Uterus (tissue), 4 donors: ENCODE results near the gene ANO6. TPM values are rescaled to one million over a fixed set of nuclear protein-coding genes. Genes with fewer than 3 reads are reported as not detected.

ENCODE experiments used
- DNase-seq, 2 donors: peaks; one replicate each; pipeline ENCODE4 v3.0.0-alpha.2; 2019 to 2020
- H3K27ac ChIP-seq, 2 donors: fragments of 200-600 bp; sonication (generic); 1 replicate in 1 of 2; 2 replicates in 1 of 2; pipeline ENCODE4 v1.5.1; 2016 to 2018
- H3K27me3 ChIP-seq, 2 donors: fragments of 200-600 bp; sonication (generic); one replicate each; pipeline ENCODE4 v1.5.1; 2018 to 2019; ENCODE audit warnings: control low read depth in 1 of 2
- H3K36me3 ChIP-seq, 2 donors: fragments of 200-600 bp; sonication (generic); one replicate each; pipeline ENCODE4 v1.5.1; 2019; ENCODE audit warnings: control low read depth in 1 of 2
- H3K4me1 ChIP-seq, 2 donors: fragments of 200-600 bp; sonication (generic); one replicate each; pipeline ENCODE4 v1.5.1; 2018 to 2019; ENCODE audit warnings: control low read depth in 1 of 2
- H3K4me3 ChIP-seq, 2 donors: fragments of 200-600 bp; sonication (generic); 1 replicate in 1 of 2; 2 replicates in 1 of 2; pipeline ENCODE4 v1.5.1; 2018 to 2019; ENCODE audit warnings: mild to moderate bottlenecking in 1 of 2
- H3K9me3 ChIP-seq, 2 donors: fragments of 200-600 bp; sonication (generic); one replicate each; pipeline ENCODE4 v1.5.1; 2019; ENCODE audit warnings: control low read depth in 1 of 2
- CTCF ChIP-seq, 4 experiments: fragments of 200-600 bp in 2 of 4; fragments of 450-650 bp in 2 of 4; sonication (generic) in 2 of 4; IDR thresholded peaks; one replicate each; pipeline ENCODE4 v1.5.1; 2016 to 2019; ENCODE audit warnings: antibody characterized with exemption in 4 of 4, mild to moderate bottlenecking in 2 of 4, moderate library complexity in 1 of 4
- POLR2A ChIP-seq, 2 donors: fragments of 450-650 bp; IDR thresholded peaks; one replicate each; pipeline ENCODE4 v1.6.1; 2016; ENCODE audit warnings: antibody characterized with exemption in 2 of 2, mild to moderate bottlenecking in 1 of 2, moderate library complexity in 1 of 2
- intact Hi-C: fragments of 100-400 bp; cut with DNase I; formaldehyde crosslinking; loops from one replicate; pipeline ENCODE4 v1.15.1; 2023; ENCODE audit warnings: low total_unique reads
- total RNA-seq, 4 donors: library from RNA; depleted of rRNA in 3 of 4; stranded (reverse); fragments of >200 nt in 3 of 4; gene quantifications; one replicate each; pipeline versions ENCODE4 v1.1.0 to v1.2.4, GENCODE V29; 2014 to 2023
- donor health status: DM: yes; HTN: yes; CAD: no.

Gene ANO6
- total RNA-seq, 4 donors from 2014 or later, result 53.8 to 125 (median 75.9) TPM

- intact Hi-C loops, result no loop called here
- H3K4me1 ChIP-seq, result no peaks in the 10 kb centered on the region
- H3K4me3 ChIP-seq, result no peak overlapping the region
- no peaks in the 10 kb centered on the region for H3K9me3 ChIP-seq
- H3K36me3 ChIP-seq, result no peaks in the 10 kb centered on the region
- no peak for DNase-seq
- peak overlapping the region in 1 of 2 donors; percentile 44 for H3K27ac ChIP-seq
- TF ChIP-seq POLR2A (IDR thresholded peaks at IDR 0.05), result no peak
- TF ChIP-seq CTCF (IDR thresholded peaks at IDR 0.05), result no peak
- H3K27me3 ChIP-seq, result no peaks in the 10 kb centered on the region
Observed at GRCh38 chr12:45337835-45338234, 121.9 kb downstream of the ANO6 start.

GRCh38 chr12:45338272-45338671 lies 122.4 kb downstream of the ANO6 start:
- Histone ChIP-seq H3K4me1 (no peaks in the 10 kb centered on the region), H3K27ac (peak overlapping the region; percentile 27 to 44), H3K9me3 (no peaks in the 10 kb centered on the region), H3K36me3 (no peaks in the 10 kb centered on the region), H3K4me3 (no peak overlapping the region), H3K27me3 (no peaks in the 10 kb centered on the region)
- TF ChIP-seq CTCF (IDR thresholded peaks at IDR 0.05), result no peak
- intact Hi-C loops, result no loop called here
- DNase-seq, result no peak

- TF ChIP-seq POLR2A (IDR thresholded peaks at IDR 0.05) (no peak), CTCF (IDR thresholded peaks at IDR 0.05) (no peak)
- intact Hi-C loops, result no loop called here
- H3K9me3 ChIP-seq, result no peaks in the 10 kb centered on the region
- H3K4me1 ChIP-seq, result no peaks in the 10 kb centered on the region
- H3K27ac ChIP-seq, result peak overlapping the region; percentile 27 to 44
- H3K27me3 ChIP-seq, result no peaks in the 10 kb centered on the region
- no peak overlapping the region for H3K4me3 ChIP-seq
- DNase-seq, result no peak
- H3K36me3 ChIP-seq, result no peaks in the 10 kb centered on the region
Observed at GRCh38 chr12:45339035-45339434, 123.1 kb downstream of the ANO6 start.

DNA sequence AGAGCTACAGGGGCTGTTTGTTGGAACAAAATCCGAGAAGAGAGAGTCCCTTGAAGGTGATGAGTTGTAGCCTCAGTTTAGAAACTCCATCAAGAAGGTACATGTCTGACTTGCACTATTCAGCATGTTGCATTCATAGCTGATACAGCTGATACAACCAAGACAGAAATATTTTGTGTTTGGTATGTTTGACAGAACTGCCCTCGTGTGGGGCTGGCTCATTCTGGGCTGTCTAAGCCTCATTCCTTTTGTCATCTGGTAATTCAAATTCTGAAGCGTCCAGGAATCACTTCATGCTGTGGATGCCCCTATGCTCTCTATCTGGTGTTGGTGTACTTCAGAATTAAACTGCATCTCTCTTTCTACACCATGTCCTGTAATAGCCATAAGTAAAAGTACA lies 126.3 kb downstream of the ANO6 start:
- intact Hi-C loops, result no loop called here
- no peaks in the 10 kb centered on the region for H3K27me3 ChIP-seq
- H3K27ac ChIP-seq, result no peak overlapping the region
- no peaks in the 10 kb centered on the region for H3K36me3 ChIP-seq
- no peak for TF ChIP-seq CTCF (IDR thresholded peaks at IDR 0.05)
- no peak for TF ChIP-seq POLR2A (IDR thresholded peaks at IDR 0.05)
- no peaks in the 10 kb centered on the region for H3K9me3 ChIP-seq
- no peaks in the 10 kb centered on the region for H3K4me1 ChIP-seq
- no peak for DNase-seq
- H3K4me3 ChIP-seq, result no peak overlapping the region

DNA sequence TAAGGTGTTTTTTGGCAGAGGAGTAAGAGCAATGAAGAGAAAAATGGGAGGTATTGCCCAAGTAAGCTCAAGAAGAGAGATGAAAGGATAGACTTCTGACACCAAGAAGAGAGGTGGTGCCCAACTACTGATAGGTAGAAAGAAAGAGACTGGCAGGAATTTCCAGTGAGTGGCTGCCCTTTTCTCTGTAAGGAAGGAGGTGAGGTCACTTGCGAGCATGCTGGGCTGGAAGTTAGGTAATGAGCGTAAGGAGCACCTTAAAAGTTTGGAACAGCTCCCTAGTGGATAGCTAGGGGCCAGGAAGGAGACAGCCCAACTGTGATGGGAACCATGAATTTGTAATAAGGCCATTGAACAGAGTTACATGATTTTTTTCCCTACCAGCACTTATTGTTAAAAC lies 127.0 kb downstream of the ANO6 start:
- Histone ChIP-seq H3K36me3 (no peaks in the 10 kb centered on the region), H3K9me3 (no peaks in the 10 kb centered on the region), H3K4me3 (no peak overlapping the region), H3K27me3 (no peaks in the 10 kb centered on the region), H3K4me1 (no peaks in the 10 kb centered on the region), H3K27ac (no peak overlapping the region)
- intact Hi-C loops, result no loop called here
- TF ChIP-seq POLR2A (IDR thresholded peaks at IDR 0.05) (no peak), CTCF (IDR thresholded peaks at IDR 0.05) (no peak)
- DNase-seq, result no peak
